Duodenal mucosa (tissue), 2 donors: ENCODE results near the gene BIRC2.
A peak's percentile ranks its signal among the peaks of the same experiment; 100 is the strongest.

ENCODE experiments used
- H3K27ac ChIP-seq: one replicate; pipeline ENCODE4 v1.7.0; 2013; ENCODE audit warnings: low read depth, low read length
- H3K27me3 ChIP-seq, 2 donors: one replicate each; pipeline ENCODE4 v1.7.0; 2013; ENCODE audit warnings: low read length in 2 of 2, control low read depth in 1 of 2; ENCODE audit not compliant: insufficient read depth in 2 of 2, control insufficient read depth in 1 of 2
- H3K36me3 ChIP-seq, 2 donors: one replicate each; pipeline ENCODE4 v1.7.0; 2013; ENCODE audit warnings: low read length in 2 of 2, control low read depth in 1 of 2; ENCODE audit not compliant: insufficient read depth in 2 of 2, control insufficient read depth in 1 of 2
- H3K4me1 ChIP-seq, 2 donors: one replicate each; pipeline ENCODE4 v1.7.0; 2013; ENCODE audit warnings: low read length in 2 of 2, control low read depth in 1 of 2; ENCODE audit not compliant: insufficient read depth in 2 of 2, control insufficient read depth in 1 of 2
- H3K4me3 ChIP-seq, 2 donors: one replicate each; pipeline ENCODE4 v1.7.0; 2013; ENCODE audit warnings: low read length in 2 of 2, low read depth in 1 of 2
- H3K9ac ChIP-seq, 2 donors: one replicate each; pipeline ENCODE4 v1.7.0; 2013; ENCODE audit warnings: low read length in 2 of 2, low read depth in 1 of 2
- H3K9me3 ChIP-seq, 2 donors: one replicate each; pipeline ENCODE4 v1.7.0; 2013; ENCODE audit warnings: low read length in 2 of 2, control low read depth in 1 of 2; ENCODE audit not compliant: control insufficient read depth in 1 of 2

The BIRC2 gene

GRCh38 chr11:102386136-102386734 is 39.2 kb downstream of the BIRC2 start:
- H3K27ac ChIP-seq = no peak overlapping the region
- no peaks in the 10 kb centered on the region for H3K4me1 ChIP-seq
- no peaks in the 10 kb centered on the region for H3K9me3 ChIP-seq
- H3K9ac ChIP-seq = no peak overlapping the region
- no peak overlapping the region for H3K4me3 ChIP-seq
- no peaks in the 10 kb centered on the region for H3K27me3 ChIP-seq
- H3K36me3 ChIP-seq = peaks cover 14 to 27% of the 10 kb centered on the region in 2 donors

- Histone ChIP-seq H3K27me3 (no peaks in the 10 kb centered on the region), H3K9me3 (no peaks in the 10 kb centered on the region), H3K36me3 (peaks cover 19 to 28% of the 10 kb centered on the region in 2 donors), H3K4me3 (no peak overlapping the region), H3K27ac (no peak overlapping the region), H3K4me1 (no peaks in the 10 kb centered on the region), H3K9ac (no peak overlapping the region)
These were observed 40.2 kb downstream of the BIRC2 start for GRCh38 chr11:102387043-102387781.

- no peak overlapping the region for H3K4me3 ChIP-seq
- no peak overlapping the region for H3K9ac ChIP-seq
- H3K27me3 ChIP-seq = no peaks in the 10 kb centered on the region
- H3K4me1 ChIP-seq = no peaks in the 10 kb centered on the region
- H3K36me3 ChIP-seq = peaks cover 26 to 36% of the 10 kb centered on the region in 2 donors
- H3K27ac ChIP-seq = no peak overlapping the region
- H3K9me3 ChIP-seq = no peaks in the 10 kb centered on the region
These were observed 42.2 kb downstream of the BIRC2 start for GRCh38 chr11:102389253-102389652.

- no peaks in the 10 kb centered on the region for H3K27me3 ChIP-seq
- no peaks in the 10 kb centered on the region for H3K9me3 ChIP-seq
- no peak overlapping the region for H3K27ac ChIP-seq
- no peak overlapping the region for H3K4me3 ChIP-seq
- peaks cover 28 to 31% of the 10 kb centered on the region in 2 donors for H3K36me3 ChIP-seq
- no peak overlapping the region for H3K9ac ChIP-seq
- H3K4me1 ChIP-seq = no peaks in the 10 kb centered on the region
These were observed 43.9 kb downstream of the BIRC2 start for GRCh38 chr11:102390667-102391465.

GRCh38 chr11:102391549-102392237 is 44.7 kb downstream of the BIRC2 start:
- no peak overlapping the region for H3K4me3 ChIP-seq
- H3K9me3 ChIP-seq = no peaks in the 10 kb centered on the region
- no peak overlapping the region for H3K27ac ChIP-seq
- H3K36me3 ChIP-seq = peaks cover 28 to 31% of the 10 kb centered on the region in 2 donors
- no peak overlapping the region for H3K9ac ChIP-seq
- no peaks in the 10 kb centered on the region for H3K4me1 ChIP-seq
- no peaks in the 10 kb centered on the region for H3K27me3 ChIP-seq

- Histone ChIP-seq H3K27me3 (no peaks in the 10 kb centered on the region), H3K9ac (no peak overlapping the region), H3K4me1 (no peaks in the 10 kb centered on the region), H3K27ac (no peak overlapping the region), H3K4me3 (no peak overlapping the region), H3K9me3 (no peaks in the 10 kb centered on the region), H3K36me3 (peaks cover 31% of the 10 kb centered on the region in 2 donors)
These were observed 46.3 kb downstream of the BIRC2 start for GRCh38 chr11:102393272-102393730.

GRCh38 chr11:102395720-102396393 is 48.8 kb downstream of the BIRC2 start:
- Histone ChIP-seq H3K4me3 (no peak overlapping the region), H3K27ac (no peak overlapping the region), H3K36me3 (peaks cover 22 to 38% of the 10 kb centered on the region in 2 donors)

GRCh38 chr11:102396708-102397563 is 49.9 kb downstream of the BIRC2 start:
- peaks cover 19 to 41% of the 10 kb centered on the region in 2 donors for H3K36me3 ChIP-seq
- H3K4me3 ChIP-seq = no peak overlapping the region
- no peaks in the 10 kb centered on the region for H3K27me3 ChIP-seq
- H3K4me1 ChIP-seq = no peaks in the 10 kb centered on the region
- H3K9me3 ChIP-seq = no peaks in the 10 kb centered on the region
- no peak overlapping the region for H3K27ac ChIP-seq
- H3K9ac ChIP-seq = peak overlapping the region in 1 of 2 donors; percentile 14

More at GRCh38 chr11:102395720-102396393, 48.8 kb downstream of the BIRC2 start:
- H3K9me3 ChIP-seq = no peaks in the 10 kb centered on the region
- H3K4me1 ChIP-seq = no peaks in the 10 kb centered on the region
- no peak overlapping the region for H3K9ac ChIP-seq
- no peaks in the 10 kb centered on the region for H3K27me3 ChIP-seq

- Histone ChIP-seq H3K9me3 (no peaks in the 10 kb centered on the region), H3K36me3 (peaks cover 15 to 38% of the 10 kb centered on the region in 2 donors), H3K4me3 (no peak overlapping the region), H3K9ac (no peak overlapping the region), H3K4me1 (no peaks in the 10 kb centered on the region), H3K27ac (no peak overlapping the region), H3K27me3 (no peaks in the 10 kb centered on the region)
These were observed 51.3 kb downstream of the BIRC2 start for GRCh38 chr11:102398297-102398696.
